Lower leg skin (tissue), 4 donors: ENCODE data around the gene ANKRD6. TPM values are rescaled to one million over a fixed set of nuclear protein-coding genes. Genes with fewer than 3 reads are reported as not detected.

Source experiments
- DNase-seq, 2 donors: peaks; one replicate each; pipeline ENCODE4 v3.0.0-alpha.2; 2019; ENCODE audit warnings: low spot score in 2 of 2
- H3K4me3 ChIP-seq: fragments of 200-600 bp; sonication (generic); 2 replicates; pipeline ENCODE4 v1.5.1; 2017; ENCODE audit warnings: mild to moderate bottlenecking, low read depth; ENCODE audit not compliant: poor library complexity, severe bottlenecking
- POLR2A ChIP-seq, 2 donors: fragments of 450-650 bp; IDR thresholded peaks; one replicate each; pipeline ENCODE4 v1.6.1; 2016 to 2017; ENCODE audit warnings: antibody characterized with exemption in 2 of 2, mild to moderate bottlenecking in 1 of 2, moderate library complexity in 1 of 2
- WGBS, 2 donors: methylation state at CpG; one replicate each; pipeline ENCODE4 v1.1.5; 2018; 5-methylcytosine and 5-hydroxymethylcytosine counted together
- intact Hi-C: fragments of 100-400 bp; cut with DNase I; formaldehyde crosslinking; loops from one replicate; pipeline ENCODE4 v1.15.0; 2023; ENCODE audit warnings: low total_unique reads
- total RNA-seq, 4 donors: library from RNA; depleted of rRNA; stranded (reverse); fragments of >200 nt; gene quantifications; one replicate each; pipeline ENCODE4 v1.1.0, GENCODE V29; 2016
- TF ChIP-seq, protein P1 (sequence below), 3 donors: fragments of 450-650 bp; IDR thresholded peaks; one replicate each; pipeline ENCODE4 v1.5.1; 2016; ENCODE audit warnings: antibody characterized with exemption in 3 of 3, mild to moderate bottlenecking in 3 of 3, moderate library complexity in 2 of 3

The ANKRD6 gene
- 1 to 10 TPM; 3.2 to 6.7 (median 4.8) TPM for total RNA-seq

GRCh38 chr6:89432875-89433251 lies at the start of gene ANKRD6:
Gene ANKRD6, plus strand, starts transcription at chr6:89433152. Its CDS starts 133,825 bp downstream, at chr6:89566977.
- DNase-seq = peak; percentile 41 to 94
- WGBS, 2 donors = 0 to 1% methylated on average over 10 to 15 of the region's 38 CpGs
- H3K4me3 ChIP-seq = peak within 1 kb of the TSS; percentile 58
- no peak for TF ChIP-seq POLR2A (IDR thresholded peaks at IDR 0.05)
- TF ChIP-seq, protein P1, sequence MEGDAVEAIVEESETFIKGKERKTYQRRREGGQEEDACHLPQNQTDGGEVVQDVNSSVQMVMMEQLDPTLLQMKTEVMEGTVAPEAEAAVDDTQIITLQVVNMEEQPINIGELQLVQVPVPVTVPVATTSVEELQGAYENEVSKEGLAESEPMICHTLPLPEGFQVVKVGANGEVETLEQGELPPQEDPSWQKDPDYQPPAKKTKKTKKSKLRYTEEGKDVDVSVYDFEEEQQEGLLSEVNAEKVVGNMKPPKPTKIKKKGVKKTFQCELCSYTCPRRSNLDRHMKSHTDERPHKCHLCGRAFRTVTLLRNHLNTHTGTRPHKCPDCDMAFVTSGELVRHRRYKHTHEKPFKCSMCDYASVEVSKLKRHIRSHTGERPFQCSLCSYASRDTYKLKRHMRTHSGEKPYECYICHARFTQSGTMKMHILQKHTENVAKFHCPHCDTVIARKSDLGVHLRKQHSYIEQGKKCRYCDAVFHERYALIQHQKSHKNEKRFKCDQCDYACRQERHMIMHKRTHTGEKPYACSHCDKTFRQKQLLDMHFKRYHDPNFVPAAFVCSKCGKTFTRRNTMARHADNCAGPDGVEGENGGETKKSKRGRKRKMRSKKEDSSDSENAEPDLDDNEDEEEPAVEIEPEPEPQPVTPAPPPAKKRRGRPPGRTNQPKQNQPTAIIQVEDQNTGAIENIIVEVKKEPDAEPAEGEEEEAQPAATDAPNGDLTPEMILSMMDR (IDR thresholded peaks at IDR 0.05) = no peak
- intact Hi-C loops = loop anchor here (10.0 kb wide), 1 partner anchor 182 kb away; no protein-coding TSS in a partner anchor

- intact Hi-C loops = no loop called here
- WGBS, 2 donors = 45 to 46% methylated on average over 5 of the region's 5 CpGs
- peak in 1 of 2 donors; percentile 58 for DNase-seq
- no peak for TF ChIP-seq POLR2A (IDR thresholded peaks at IDR 0.05)
- TF ChIP-seq, protein P1 (IDR thresholded peaks at IDR 0.05) = no peak
- H3K4me3 ChIP-seq = no peak overlapping the region
Measured at GRCh38 chr6:89385156-89385667, 47.7 kb upstream of the ANKRD6 start.

DNA sequence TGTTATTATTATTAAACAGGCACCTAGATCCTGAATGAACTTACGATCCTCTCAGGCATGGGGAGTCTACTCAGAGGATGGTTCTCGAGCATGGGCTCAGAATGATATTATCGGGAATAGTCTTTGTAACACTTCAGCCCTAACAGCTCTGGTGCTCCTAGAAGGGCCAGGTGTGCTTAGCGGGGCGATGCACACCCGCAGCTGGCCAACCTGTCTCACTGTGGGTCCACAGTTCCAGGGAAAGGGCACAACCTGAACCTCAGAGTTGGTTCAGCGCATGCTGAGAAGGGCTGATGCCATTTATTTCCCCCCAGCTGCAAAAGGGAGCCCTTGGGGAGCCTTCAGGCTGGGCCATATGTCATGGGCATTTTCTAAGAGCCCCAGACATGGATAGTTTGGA lies 47.1 kb upstream of the ANKRD6 start:
- WGBS, 2 donors = 76 to 78% methylated on average over 7 of the region's 7 CpGs
- intact Hi-C loops = no loop called here
- no peak overlapping the region for H3K4me3 ChIP-seq
- no peak for DNase-seq
- no peak for TF ChIP-seq POLR2A (IDR thresholded peaks at IDR 0.05)
- TF ChIP-seq, protein P1 (IDR thresholded peaks at IDR 0.05) = no peak

GRCh38 chr6:89386917-89387491 lies 45.9 kb upstream of the ANKRD6 start:
- 95% methylated on average over 6 of the region's 6 CpGs for WGBS, 2 donors
- TF ChIP-seq POLR2A (IDR thresholded peaks at IDR 0.05) = no peak
- TF ChIP-seq, protein P1 (IDR thresholded peaks at IDR 0.05) = no peak
- intact Hi-C loops = no loop called here
- no peak overlapping the region for H3K4me3 ChIP-seq
- no peak for DNase-seq

- no peak for TF ChIP-seq POLR2A (IDR thresholded peaks at IDR 0.05)
- TF ChIP-seq, protein P1 (IDR thresholded peaks at IDR 0.05) = no peak
- no peak overlapping the region for H3K4me3 ChIP-seq
- intact Hi-C loops = no loop called here
- WGBS, 2 donors = 86 to 92% methylated on average over 9 of the region's 9 CpGs
- no peak for DNase-seq
Measured at GRCh38 chr6:89387516-89388201, 45.3 kb upstream of the ANKRD6 start.
